ENCODE data around the gene KNTC1.
A peak's percentile ranks its signal among the peaks of the same experiment; 100 is the strongest.
"Not testable (repeated sequence)": the region's sequence is repeated elsewhere in the genome, so short reads cannot be mapped to it uniquely, and the experiment has no call there.

KNTC1 gene, protein sequence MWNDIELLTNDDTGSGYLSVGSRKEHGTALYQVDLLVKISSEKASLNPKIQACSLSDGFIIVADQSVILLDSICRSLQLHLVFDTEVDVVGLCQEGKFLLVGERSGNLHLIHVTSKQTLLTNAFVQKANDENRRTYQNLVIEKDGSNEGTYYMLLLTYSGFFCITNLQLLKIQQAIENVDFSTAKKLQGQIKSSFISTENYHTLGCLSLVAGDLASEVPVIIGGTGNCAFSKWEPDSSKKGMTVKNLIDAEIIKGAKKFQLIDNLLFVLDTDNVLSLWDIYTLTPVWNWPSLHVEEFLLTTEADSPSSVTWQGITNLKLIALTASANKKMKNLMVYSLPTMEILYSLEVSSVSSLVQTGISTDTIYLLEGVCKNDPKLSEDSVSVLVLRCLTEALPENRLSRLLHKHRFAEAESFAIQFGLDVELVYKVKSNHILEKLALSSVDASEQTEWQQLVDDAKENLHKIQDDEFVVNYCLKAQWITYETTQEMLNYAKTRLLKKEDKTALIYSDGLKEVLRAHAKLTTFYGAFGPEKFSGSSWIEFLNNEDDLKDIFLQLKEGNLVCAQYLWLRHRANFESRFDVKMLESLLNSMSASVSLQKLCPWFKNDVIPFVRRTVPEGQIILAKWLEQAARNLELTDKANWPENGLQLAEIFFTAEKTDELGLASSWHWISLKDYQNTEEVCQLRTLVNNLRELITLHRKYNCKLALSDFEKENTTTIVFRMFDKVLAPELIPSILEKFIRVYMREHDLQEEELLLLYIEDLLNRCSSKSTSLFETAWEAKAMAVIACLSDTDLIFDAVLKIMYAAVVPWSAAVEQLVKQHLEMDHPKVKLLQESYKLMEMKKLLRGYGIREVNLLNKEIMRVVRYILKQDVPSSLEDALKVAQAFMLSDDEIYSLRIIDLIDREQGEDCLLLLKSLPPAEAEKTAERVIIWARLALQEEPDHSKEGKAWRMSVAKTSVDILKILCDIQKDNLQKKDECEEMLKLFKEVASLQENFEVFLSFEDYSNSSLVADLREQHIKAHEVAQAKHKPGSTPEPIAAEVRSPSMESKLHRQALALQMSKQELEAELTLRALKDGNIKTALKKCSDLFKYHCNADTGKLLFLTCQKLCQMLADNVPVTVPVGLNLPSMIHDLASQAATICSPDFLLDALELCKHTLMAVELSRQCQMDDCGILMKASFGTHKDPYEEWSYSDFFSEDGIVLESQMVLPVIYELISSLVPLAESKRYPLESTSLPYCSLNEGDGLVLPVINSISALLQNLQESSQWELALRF (N-terminal part only)

GRCh38 chr12:122526683-122527477, at the start of gene KNTC1, which contains the start of gene RSRC2:
KNTC1 (plus strand) TSS chr12:122527249; CDS start chr12:122530064, 2,815 bp downstream.
RSRC2 (minus strand) TSS chr12:122526936; CDS start chr12:122526853, 83 bp downstream.
- DNase-seq (ENCODE audit: low read depth, low spot score), result peak; percentile 100

DNA sequence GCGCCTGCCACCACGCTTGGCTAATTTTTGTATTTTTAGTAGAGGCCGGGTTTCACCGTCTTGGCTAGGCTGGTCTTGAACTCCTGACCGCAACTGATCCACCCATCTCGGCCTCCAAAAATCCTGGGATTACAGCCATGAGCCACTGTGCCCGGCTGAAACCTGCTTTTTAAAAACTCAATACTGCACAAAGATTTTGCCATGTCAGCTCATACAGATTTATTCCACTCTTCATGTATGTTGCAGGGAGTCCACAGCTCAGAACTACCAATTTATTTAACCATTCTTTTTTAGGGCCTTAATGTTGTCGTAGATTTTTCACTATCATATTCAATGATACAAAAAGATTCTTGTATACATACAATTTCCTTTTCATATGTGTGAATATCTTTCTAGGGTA, 46.3 kb upstream of the KNTC1 start:
- DNase-seq (ENCODE audit: low read depth, low spot score), result no peak

GRCh38 chr12:122481861-122482260, 45.2 kb upstream of the KNTC1 start:
- DNase-seq (ENCODE audit: low read depth, low spot score), result no peak

GRCh38 chr12:122483969-122484368, 43.1 kb upstream of the KNTC1 start:
- DNase-seq (ENCODE audit: low read depth, low spot score), result no peak

DNA sequence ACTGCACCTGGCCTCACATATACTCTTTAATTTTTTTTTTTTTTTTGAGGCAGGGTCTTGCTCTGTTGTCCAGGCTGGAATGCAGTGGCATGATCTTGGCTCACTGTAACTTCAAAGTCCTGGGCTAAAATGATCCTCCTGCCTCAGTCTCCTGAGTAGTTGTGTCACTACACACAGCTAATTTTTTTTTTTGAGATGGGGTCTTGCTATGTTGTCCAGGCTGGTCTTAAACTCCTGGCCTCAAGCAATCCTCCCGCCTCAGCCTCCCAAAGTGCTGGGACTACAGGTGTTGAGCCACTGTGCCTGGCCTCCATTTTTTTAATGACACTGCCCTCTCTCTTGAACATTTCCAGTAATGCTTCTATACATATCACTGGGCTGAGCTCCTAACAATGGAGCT, 42.7 kb upstream of the KNTC1 start:
- not testable (repeated sequence) for DNase-seq (ENCODE audit: low read depth, low spot score)

GRCh38 chr12:122486360-122486759, 40.7 kb upstream of the KNTC1 start:
- DNase-seq (ENCODE audit: low read depth, low spot score), result not testable (repeated sequence)

DNA sequence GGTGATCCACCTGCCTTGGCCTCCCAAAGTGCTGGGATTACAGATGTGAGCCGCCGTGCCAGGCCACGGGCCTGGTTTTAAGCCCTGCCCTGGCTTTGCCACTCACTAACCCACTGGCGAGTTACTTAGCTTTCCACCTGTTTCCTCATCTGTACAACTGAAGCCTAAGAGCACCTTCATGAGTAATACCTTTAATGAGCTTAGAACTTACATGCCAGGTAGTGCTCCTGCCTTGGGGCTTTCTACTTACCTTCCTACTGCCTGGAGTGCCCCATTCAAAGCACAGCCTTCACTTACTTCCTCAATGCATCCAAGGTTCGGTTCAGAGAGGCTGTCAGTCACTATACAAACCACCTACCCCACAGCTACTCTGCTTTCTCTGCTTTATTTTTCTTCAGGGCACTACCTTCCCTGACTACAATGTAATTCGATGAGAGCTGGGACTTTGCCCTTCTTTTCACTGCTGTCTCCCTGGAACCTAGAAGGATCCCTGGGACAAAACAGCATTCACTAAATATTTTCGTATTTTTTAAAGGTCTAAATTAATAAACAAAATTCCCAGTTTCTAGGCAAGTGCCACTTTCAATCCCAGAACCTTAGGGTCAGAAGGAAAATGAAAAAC, 40.1 kb upstream of the KNTC1 start:
- no peak for DNase-seq (ENCODE audit: low read depth, low spot score)

DNA sequence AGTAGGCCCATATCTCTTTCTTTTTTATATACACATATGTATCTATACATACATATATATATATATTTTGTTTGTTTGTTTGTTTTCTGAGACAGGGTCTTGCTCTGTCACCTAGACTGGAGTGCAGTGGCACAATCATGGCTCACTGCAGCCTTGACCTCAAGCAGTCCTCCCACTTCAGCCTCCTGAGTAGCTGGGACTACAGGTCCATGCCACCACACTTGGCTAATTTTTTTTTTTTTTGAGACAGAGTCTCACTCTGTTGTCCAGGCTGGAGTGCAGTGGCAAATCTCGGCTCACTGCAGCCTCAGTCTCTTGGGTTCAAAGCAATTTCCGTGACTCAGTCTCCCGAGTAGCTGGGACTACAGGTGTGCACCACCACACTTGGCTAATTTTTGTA, 39.2 kb upstream of the KNTC1 start:
- DNase-seq (ENCODE audit: low read depth, low spot score), result not testable (repeated sequence)

DNA sequence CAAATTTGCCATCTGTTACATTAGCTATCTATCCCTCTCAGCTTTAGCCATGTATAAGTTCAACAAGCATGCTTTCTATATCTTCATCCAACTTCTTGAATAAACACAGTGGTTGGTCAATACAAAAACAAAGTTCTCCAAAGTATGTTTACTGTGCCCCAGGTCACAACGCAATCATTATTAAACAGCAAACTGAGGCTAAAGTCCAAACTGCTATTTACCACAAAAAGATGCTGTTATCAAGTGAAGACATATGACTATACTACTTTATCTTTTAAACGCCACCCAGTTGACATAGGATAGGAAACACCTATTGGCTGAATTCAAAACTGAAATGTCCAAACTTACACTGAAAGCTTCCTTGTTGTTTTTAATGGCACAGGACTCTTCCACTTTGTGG, 38.0 kb upstream of the KNTC1 start:
- DNase-seq (ENCODE audit: low read depth, low spot score), result no peak

- DNase-seq (ENCODE audit: low read depth, low spot score), result no peak
Measured at GRCh38 chr12:122491991-122492390, 35.1 kb upstream of the KNTC1 start.

- not testable (repeated sequence) for DNase-seq (ENCODE audit: low read depth, low spot score)
Measured at GRCh38 chr12:122493222-122493621, 33.8 kb upstream of the KNTC1 start.

- DNase-seq (ENCODE audit: low read depth, low spot score), result no peak
Measured at GRCh38 chr12:122495258-122495657, 31.8 kb upstream of the KNTC1 start.

DNA sequence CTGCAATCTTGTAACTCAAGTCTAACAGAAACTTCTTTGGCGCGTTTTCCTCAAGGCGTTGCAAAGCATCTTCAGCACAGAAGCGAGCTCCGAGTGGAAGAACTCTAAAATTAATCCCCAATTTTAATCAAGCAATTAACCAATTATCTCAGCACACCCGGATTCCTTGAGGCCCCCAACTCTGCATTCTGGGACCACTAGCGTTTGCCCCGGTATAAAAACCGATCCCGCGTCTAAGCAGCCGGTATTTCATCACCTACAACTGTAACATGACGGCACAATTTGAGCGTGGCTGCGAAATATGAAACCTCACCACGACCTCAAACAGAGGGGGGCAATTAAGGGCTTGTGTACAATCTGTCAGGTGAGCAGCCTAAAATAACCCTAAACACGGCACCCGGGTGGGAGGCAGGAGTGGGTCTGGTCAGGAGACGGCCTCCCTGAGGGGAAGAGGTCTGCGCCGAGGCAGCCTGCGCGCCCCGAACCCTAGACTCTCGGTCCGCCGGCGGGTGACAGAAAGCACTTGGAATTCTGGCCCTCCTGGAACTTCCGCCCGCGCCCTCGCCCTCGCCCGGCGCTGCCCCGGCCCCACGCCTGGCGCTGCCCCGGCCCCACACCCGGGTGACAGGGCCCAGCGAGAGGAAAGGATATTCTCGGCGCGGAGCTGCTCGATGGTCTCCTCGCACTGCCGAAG, 26.9 kb upstream of the KNTC1 start:
- DNase-seq (ENCODE audit: low read depth, low spot score), result peak; percentile 72

- peak; percentile 99 for DNase-seq (ENCODE audit: low read depth, low spot score)
Measured at GRCh38 chr12:122500685-122501488, 26.2 kb upstream of the KNTC1 start, which contains the start of gene ZCCHC8. ZCCHC8 (minus strand) TSS chr12:122500932; CDS start chr12:122500840, 92 bp downstream.

- DNase-seq (ENCODE audit: low read depth, low spot score), result no peak
Measured at GRCh38 chr12:122501489-122501989, 25.5 kb upstream of the KNTC1 start.

- DNase-seq (ENCODE audit: low read depth, low spot score), result no peak
Measured at GRCh38 chr12:122503147-122503751, 23.8 kb upstream of the KNTC1 start.

DNA sequence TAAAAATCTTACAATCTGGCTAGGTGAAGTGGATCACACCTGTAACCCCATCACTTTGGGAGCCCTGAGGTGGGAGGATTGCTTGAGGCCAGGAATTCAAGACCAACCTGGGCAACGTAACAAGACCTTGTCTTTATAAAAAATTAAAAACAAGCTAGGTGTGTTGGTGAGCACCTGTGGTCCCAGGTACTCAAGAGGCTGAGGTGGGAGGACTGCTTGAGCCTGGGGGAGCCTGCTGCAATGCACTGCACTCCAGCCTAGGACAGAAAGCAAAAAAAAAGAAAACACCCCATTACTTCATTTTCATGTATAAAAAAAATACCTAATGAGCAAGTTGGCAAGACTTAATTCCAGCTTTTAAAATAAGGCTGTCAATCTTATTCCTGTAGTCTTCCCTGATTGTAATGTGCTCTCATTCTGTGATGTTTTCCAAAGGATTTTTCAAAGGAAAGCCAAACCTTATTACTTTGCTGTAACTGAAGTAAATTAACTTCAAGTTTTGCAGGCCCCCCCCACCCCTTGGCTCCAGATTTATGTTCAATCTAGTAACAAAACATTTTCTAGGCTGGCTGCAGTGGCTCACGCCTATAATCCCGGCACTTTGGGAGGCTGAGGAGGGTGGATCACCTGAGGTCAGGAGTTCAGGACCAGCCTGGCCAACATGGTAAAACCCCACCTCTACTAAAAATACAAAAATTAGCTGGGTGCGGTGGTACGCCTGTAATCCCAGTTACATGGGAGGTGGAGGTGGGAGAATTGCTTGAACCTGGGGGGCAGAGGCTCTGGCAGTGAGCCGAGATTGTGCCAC, 23.1 kb upstream of the KNTC1 start:
- DNase-seq (ENCODE audit: low read depth, low spot score), result no peak

Measured in ELF-1 (cell line).